ENCODE data around the gene INPP5D. TPM values are rescaled to one million over a fixed set of nuclear protein-coding genes. Genes with fewer than 3 reads are reported as not detected.

Gene INPP5D
- total RNA-seq, 1 donor from 2014 or later = 275 TPM

GRCh38 chr2:233081731-233082221, 21.6 kb downstream of the INPP5D start:
- ChIA-PET CTCF (interaction anchor here (1.8 to 4.8 kb wide), 4 partner anchors 18 to 28 kb away, joined by 5 to 32 read pairs (median 17); partner anchors contain the start of gene INPP5D), POLR2A (interaction anchor here (0.7 to 13.1 kb wide), 13 partner anchors 9 to 1409 kb away, joined by 3 to 319 read pairs (median 14); partner anchors contain the start of gene INPP5D)
- TF ChIP-seq CTCF (IDR thresholded peaks at IDR 0.05) = no peak

GRCh38 chr2:233082222-233082930, 22.2 kb downstream of the INPP5D start:
- Mint-ChIP-seq H3K36me3 (ENCODE audit: low read depth) (peaks cover 69% of the 10 kb centered on the region), H3K9me3 (no peaks in the 10 kb centered on the region), H3K4me1 (peaks cover 97% of the 10 kb centered on the region), H3K27me3 (no peaks in the 10 kb centered on the region), H3K27ac (peak overlapping the region; percentile 98), H3K4me3 (peak overlapping the region; percentile 75)
- peak; percentile 53 for ATAC-seq (ENCODE audit: low read depth)
- no peak for DNase-seq
- intact Hi-C loops (cut with micrococcal nuclease) = loop anchor here (1.0 kb wide), 4 partner anchors 10 to 42 kb away; no protein-coding TSS in a partner anchor
- TF ChIP-seq CTCF (IDR thresholded peaks at IDR 0.05) = no peak
- ChIA-PET CTCF (interaction anchor here (1.2 to 4.8 kb wide), 5 partner anchors 17 to 42 kb away, joined by 3 to 32 read pairs (median 11); partner anchors contain the start of gene INPP5D), POLR2A (interaction anchor here (0.7 to 13.1 kb wide), 13 partner anchors 9 to 1410 kb away, joined by 3 to 319 read pairs (median 14); partner anchors contain the start of gene INPP5D)

More at GRCh38 chr2:233081731-233082221, 21.6 kb downstream of the INPP5D start:
- H3K4me3 Mint-ChIP-seq = peak overlapping the region; percentile 75
- ATAC-seq (ENCODE audit: low read depth) = peak; percentile 13
- H3K9me3 Mint-ChIP-seq = no peaks in the 10 kb centered on the region
- H3K27ac Mint-ChIP-seq = peak overlapping the region; percentile 98
- intact Hi-C loops (cut with micrococcal nuclease) = loop anchor here (1.0 kb wide), 4 partner anchors 11 to 43 kb away; no protein-coding TSS in a partner anchor
- no peaks in the 10 kb centered on the region for H3K27me3 Mint-ChIP-seq
- peaks cover 94% of the 10 kb centered on the region for H3K4me1 Mint-ChIP-seq
- DNase-seq = no peak
- peaks cover 66% of the 10 kb centered on the region for H3K36me3 Mint-ChIP-seq (ENCODE audit: low read depth)

- Mint-ChIP-seq H3K4me1 (peaks cover 98% of the 10 kb centered on the region), H3K27me3 (no peaks in the 10 kb centered on the region), H3K27ac (peak overlapping the region; percentile 98), H3K36me3 (ENCODE audit: low read depth) (peaks cover 71% of the 10 kb centered on the region), H3K4me3 (peak overlapping the region; percentile 75), H3K9me3 (no peaks in the 10 kb centered on the region)
- POLR2A ChIA-PET = interaction anchor here (0.6 to 13.1 kb wide), 14 partner anchors 7 to 59 kb away, joined by 3 to 319 read pairs (median 14); partner anchors contain the start of gene INPP5D
- ATAC-seq (ENCODE audit: low read depth) (peak; percentile 8), DNase-seq (no peak)
- CTCF ChIA-PET = interaction anchor here (1.2 to 4.8 kb wide), 6 partner anchors 7 to 41 kb away, joined by 3 to 32 read pairs (median 8); partner anchors contain the start of gene INPP5D
- TF ChIP-seq CTCF (IDR thresholded peaks at IDR 0.05) = no peak
- intact Hi-C loops (cut with micrococcal nuclease) = loop anchor here (1.0 kb wide), 4 partner anchors 9 to 41 kb away; no protein-coding TSS in a partner anchor
Observed at GRCh38 chr2:233082931-233083755, 23.0 kb downstream of the INPP5D start.

- TF ChIP-seq CTCF (IDR thresholded peaks at IDR 0.05) = no peak
- H3K36me3 Mint-ChIP-seq (ENCODE audit: low read depth) = peaks cover 74% of the 10 kb centered on the region
- H3K27ac Mint-ChIP-seq = peak overlapping the region; percentile 98
- CTCF ChIA-PET = interaction anchor here (1.4 to 4.8 kb wide), 4 partner anchors 8 to 30 kb away, joined by 4 to 32 read pairs (median 17); partner anchors contain the start of gene INPP5D
- no peaks in the 10 kb centered on the region for H3K27me3 Mint-ChIP-seq
- no peaks in the 10 kb centered on the region for H3K9me3 Mint-ChIP-seq
- peak overlapping the region; percentile 75 for H3K4me3 Mint-ChIP-seq
- intact Hi-C loops (cut with micrococcal nuclease) = no loop called here
- ATAC-seq (ENCODE audit: low read depth) = no peak
- POLR2A ChIA-PET = interaction anchor here (0.6 to 13.1 kb wide), 12 partner anchors 8 to 59 kb away, joined by 3 to 319 read pairs (median 13); partner anchors contain the start of gene INPP5D
- H3K4me1 Mint-ChIP-seq = peaks cover 98% of the 10 kb centered on the region
- no peak for DNase-seq
Observed at GRCh38 chr2:233083782-233084181, 23.6 kb downstream of the INPP5D start.
